ENCODE data around the gene ASB3.
"Not testable (repeated sequence)": the region's sequence is repeated elsewhere in the genome, so short reads cannot be mapped to it uniquely, and the experiment has no call there.

Gene ASB3, protein sequence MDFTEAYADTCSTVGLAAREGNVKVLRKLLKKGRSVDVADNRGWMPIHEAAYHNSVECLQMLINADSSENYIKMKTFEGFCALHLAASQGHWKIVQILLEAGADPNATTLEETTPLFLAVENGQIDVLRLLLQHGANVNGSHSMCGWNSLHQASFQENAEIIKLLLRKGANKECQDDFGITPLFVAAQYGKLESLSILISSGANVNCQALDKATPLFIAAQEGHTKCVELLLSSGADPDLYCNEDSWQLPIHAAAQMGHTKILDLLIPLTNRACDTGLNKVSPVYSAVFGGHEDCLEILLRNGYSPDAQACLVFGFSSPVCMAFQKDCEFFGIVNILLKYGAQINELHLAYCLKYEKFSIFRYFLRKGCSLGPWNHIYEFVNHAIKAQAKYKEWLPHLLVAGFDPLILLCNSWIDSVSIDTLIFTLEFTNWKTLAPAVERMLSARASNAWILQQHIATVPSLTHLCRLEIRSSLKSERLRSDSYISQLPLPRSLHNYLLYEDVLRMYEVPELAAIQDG

DNA sequence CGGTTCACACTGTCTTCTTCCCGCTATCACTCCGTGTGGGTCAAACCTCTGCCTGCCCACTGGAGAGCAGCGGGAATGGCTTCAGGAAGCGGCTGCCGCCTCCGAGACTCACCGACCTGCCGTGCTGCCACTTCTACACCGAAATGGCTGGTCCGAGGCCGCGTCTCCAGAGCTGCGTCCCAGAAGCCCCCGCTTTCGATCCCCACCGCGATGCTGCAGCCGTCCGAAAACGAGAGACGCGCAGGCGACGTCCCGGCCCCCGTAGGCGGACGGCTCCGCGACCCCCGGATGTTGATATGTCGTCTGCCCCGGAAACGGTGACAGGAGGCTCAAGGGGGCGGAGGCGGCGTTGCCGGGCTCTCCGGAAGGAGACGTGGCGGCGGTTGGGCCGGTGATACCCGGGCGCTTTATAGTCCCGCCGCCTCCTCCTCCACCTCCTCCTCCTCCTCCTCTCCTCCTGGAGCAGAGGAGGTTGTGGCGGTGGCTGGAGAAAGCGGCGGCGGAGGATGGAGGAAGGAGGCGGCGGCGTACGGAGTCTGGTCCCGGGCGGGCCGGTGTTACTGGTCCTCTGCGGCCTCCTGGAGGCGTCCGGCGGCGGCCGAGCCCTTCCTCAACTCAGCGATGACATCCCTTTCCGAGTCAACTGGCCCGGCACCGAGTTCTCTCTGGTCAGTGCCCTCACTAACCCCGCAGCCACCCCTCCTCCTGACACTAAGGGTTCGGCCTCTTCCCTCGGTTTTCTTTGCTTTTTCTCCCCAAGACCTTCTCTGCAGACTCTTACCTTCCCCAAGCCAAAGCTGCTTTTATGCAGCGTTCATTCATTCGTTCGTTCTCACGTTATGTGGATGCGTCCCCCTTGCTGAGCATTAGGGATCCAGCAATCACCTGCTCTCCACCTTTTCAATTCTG, at the start of gene ASB3, which contains the start of gene ERLEC1:
TSS of gene ASB3 (minus strand) at position 249 of the 909 bp plus-strand sequence. CDS start 21,381 bp downstream, outside the sequence.
TSS of gene ERLEC1 (plus strand) at position 340 of the 909 bp plus-strand sequence. CDS start at position 507, 167 bp downstream.
- peak within 1 kb of the TSS; percentile 93 for H3K4me3 ChIP-seq (ENCODE audit: low read length)

DNA sequence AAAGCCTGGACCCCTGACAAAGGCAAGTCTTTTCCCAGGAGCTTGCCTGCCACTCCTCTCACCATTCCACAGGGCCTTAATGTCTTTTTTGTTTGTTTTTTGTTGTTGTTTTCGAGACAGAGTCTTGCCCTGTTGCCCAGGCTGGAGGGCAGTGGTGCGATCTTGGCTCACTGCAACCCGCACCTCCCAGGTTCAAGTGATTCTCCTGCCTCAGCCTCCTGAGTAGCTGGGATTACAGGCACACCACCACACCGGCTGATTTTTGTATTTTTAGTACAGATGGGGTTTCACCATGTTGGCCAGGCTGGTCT, 43.2 kb upstream of the ASB3 start:
- H3K4me3 ChIP-seq (ENCODE audit: low read length), result not testable (repeated sequence)

More for the DNA sequence above, at the start of gene ASB3, which contains the start of gene ERLEC1:
- TF ChIP-seq ZNF274 (IDR thresholded peaks at IDR 0.05; ENCODE audit: low read depth, low read length), result no peak

DNA sequence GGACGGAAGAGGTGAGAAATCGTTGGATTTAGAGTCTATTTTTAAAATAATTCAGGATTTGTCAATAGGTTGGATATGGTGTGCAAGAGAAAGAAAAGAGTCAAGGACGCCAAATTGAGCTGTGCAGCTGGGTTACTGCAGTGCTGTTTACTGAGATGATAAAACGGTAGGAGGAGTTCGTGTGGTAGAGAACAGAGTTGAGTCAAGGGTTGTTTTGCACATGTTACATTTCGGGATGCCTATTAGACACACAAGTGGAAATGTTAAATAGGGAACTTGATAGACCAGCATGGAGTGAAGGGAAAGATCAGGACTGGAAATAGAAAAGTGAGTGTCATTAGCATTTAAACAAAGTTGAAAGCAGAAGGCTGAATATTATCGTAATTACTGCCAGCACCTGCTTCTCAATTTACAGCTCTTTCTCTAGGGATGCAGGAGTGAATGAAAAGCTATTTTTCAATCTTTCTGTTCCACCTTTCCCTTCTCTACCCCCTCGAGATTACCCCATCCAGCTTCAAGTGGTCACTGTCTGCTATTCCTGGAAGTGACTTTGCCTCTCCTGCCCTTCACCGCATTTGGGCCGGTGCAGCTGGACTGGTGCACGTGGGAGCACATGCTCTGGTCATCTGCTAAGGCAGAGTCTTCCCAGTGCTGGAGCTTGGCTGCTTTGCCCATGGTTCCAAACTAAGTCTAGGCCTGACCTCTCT, 42.7 kb upstream of the ASB3 start:
- no peak for TF ChIP-seq ZNF274 (IDR thresholded peaks at IDR 0.05; ENCODE audit: low read depth, low read length)
- no peak overlapping the region for H3K4me3 ChIP-seq (ENCODE audit: low read length)

DNA sequence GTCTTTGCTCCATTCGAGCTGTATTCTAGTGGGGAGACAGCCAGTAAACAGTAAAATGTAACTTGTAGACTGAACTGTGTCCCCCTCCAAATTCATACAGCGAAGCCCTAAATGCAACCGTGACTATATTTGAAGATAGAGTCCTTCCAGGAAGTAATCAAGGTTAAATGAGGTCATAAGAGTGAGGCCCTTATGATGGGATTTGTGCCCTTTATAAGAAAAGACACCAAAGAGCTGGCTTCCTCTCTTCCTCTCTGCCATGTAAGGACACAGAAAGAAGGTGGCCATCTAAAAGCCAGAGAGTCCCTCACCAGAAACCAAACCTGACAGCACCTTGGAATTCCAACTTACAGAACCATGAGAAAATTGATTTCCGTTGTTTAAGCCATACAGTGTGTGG, 41.6 kb upstream of the ASB3 start:
- TF ChIP-seq ZNF274 (IDR thresholded peaks at IDR 0.05; ENCODE audit: low read depth, low read length), result no peak
- H3K4me3 ChIP-seq (ENCODE audit: low read length), result no peak overlapping the region

DNA sequence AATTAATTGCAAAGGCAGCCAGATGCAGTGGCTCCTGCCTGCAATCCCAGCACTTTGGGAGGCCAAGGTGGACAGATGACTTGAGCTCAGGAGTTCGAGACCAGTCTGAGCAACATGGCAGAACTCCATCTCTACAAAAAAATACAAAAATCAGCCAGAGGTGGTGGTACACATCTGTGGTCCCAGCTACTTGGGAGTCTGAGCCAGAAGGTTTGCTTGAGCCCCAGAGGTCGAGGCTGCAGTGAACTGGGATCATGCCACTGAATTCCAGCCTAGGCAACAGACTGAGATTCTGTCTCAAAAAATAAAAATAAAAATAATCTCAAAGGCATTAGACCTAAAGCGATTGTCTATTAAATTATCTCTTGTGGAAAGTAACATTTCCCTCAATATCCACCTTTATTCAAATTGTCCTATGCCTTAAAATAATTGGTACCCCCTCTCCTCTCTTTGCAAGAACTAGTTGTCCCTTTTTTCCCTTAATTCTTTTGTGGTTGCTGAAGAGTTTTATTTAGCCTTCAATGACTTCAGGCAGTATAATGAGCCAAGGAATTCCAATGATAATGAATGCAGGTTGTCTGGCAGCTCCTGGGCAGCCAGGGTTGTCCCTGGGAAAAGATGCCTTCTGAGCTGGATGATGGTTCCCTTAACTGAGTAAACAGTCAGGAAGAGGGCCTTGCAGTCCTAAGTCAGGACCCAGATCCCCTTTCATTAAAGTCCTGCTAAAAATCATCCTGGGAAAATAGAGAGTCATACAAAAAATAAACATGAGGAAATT, 40.8 kb upstream of the ASB3 start:
- no peak overlapping the region for H3K4me3 ChIP-seq (ENCODE audit: low read length)
- no peak for TF ChIP-seq ZNF274 (IDR thresholded peaks at IDR 0.05; ENCODE audit: low read depth, low read length)

DNA sequence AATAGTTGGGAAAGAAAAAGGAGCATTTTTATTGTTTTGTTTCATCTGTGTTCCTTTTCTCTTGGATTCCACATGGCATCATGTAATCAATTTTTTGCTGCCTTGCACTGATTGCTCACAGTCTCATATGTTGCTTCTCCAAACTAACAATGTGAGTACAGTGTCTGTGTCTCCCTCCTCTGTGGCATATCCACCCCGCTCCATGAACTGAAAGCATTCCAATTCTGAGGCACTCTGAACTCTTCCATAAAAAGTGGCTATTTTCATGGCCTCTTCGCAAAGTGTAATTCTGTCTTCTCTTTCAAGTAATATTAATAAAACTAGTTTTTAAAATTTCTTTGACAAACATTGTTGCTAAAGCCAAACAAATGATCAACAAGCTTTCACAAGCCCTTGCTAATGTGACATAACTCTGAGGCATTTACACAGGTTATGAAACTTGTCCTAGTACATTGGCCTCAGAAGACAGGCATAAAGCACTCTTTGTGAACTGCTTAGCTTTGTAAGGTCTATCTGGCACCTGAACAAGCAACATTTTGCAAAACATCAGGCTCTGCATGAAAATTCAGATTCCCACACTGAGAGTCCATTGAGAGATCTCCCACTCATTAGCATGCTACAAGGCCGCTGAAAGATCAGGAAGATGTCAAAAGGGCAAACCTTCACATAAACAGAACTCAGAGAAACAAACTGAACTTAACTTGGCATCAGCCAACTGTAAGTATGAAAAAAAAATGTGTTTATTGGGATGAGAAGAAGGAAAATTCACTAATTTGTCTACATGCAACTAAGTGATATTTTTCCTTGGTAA, 40.0 kb upstream of the ASB3 start:
- TF ChIP-seq ZNF274 (IDR thresholded peaks at IDR 0.05; ENCODE audit: low read depth, low read length), result no peak
- H3K4me3 ChIP-seq (ENCODE audit: low read length), result no peak overlapping the region

DNA sequence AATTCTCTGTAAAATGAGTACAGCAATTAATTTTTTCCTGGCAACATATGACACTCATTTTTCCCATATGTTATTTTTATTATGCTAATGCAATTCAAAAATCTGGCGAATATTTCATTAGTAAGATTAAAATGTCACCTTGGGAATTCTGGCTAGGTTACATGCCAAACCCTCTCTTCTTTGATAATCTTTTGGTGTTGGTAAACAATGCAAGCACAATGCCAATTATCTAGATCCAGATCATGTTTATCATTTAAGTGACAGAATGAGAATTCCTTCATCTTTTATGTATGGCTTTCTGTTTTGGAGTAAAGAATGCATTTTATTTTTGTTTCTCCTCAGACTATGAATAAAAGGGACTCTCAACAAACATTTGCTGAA, 39.3 kb upstream of the ASB3 start:
- no peak overlapping the region for H3K4me3 ChIP-seq (ENCODE audit: low read length)
- TF ChIP-seq ZNF274 (IDR thresholded peaks at IDR 0.05; ENCODE audit: low read depth, low read length), result no peak

DNA sequence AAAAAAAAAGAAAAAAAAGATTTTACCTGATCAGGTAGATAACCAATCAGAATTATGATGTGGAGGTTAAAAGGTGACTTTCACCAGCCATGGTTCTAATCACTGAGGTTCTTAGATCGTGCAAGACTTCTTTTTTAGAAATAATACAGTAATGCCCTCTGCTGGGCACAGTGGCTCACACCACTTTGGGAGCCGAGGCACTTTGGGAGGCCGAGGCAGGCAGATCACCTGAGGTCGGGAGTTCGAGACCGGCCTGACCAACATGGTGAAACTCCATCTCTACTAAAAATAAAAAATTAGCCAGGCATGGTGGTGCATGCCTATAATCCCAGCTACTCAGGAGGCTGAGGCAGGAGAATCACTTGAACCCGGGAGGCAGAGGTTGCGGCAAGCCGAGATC, 36.9 kb upstream of the ASB3 start:
- not testable (repeated sequence) for H3K4me3 ChIP-seq (ENCODE audit: low read length)

DNA sequence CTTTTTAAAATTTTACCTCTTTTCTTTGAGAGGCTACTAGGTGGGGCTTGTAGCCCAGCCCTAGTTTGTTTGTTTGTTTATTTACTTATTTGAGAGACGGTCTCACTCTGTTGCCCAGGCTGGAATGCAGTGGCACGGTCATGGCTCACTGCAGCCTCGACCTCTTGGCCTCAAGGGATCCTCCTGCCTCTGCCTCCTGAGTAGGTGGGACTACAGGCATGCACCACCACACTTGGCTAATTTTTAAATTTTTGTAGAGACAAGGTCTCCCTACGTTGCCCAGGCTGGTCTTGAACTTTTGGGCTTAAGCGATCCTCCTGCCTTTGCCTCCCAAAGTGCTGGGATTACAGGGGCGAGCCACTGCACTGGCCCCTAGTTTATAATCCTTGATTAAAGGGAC, 35.1 kb upstream of the ASB3 start:
- TF ChIP-seq ZNF274 (IDR thresholded peaks at IDR 0.05; ENCODE audit: low read depth, low read length), result no peak

DNA sequence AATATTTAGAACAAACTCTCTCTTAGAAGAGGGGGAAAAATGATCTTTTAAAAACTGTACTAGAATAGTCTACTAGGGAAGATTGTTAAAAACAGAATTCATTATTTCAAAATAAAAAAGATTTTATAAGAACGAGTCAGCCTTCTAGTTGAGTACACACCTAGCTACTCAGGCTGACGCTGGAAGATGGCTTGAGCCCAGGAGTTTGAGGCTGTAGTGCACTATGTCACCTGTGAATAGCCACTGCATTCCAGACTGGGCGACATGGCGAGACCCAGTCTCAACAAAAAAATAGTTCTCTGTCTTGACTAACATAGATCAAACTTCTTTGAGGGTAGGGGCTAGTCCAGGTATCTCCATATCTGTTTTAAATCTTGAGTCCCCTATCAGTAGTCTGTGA, 34.0 kb upstream of the ASB3 start:
- TF ChIP-seq ZNF274 (IDR thresholded peaks at IDR 0.05; ENCODE audit: low read depth, low read length), result no peak
- H3K4me3 ChIP-seq (ENCODE audit: low read length), result no peak overlapping the region

More for the DNA sequence above, 35.1 kb upstream of the ASB3 start:
- H3K4me3 ChIP-seq (ENCODE audit: low read length), result no peak overlapping the region

DNA sequence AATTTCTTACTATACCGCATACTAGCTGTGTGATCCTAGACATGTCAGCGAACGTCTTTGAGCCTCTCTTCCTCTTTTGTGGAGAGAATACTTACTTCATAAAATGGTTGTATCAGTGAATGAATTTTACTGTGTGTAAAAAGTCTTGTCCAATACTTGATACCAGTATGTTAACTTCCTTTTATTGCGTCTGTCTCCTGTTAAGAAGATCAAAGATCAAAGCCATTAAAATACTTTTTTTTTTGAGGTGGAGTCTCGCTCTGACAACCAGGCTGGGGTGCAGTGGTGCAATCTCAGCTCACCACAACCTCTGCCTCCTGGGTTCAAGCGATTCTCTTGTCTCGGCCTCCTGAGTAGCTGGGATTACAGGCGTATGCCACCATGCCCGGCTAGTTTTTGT, 33.3 kb upstream of the ASB3 start:
- no peak overlapping the region for H3K4me3 ChIP-seq (ENCODE audit: low read length)
- TF ChIP-seq ZNF274 (IDR thresholded peaks at IDR 0.05; ENCODE audit: low read depth, low read length), result no peak

DNA sequence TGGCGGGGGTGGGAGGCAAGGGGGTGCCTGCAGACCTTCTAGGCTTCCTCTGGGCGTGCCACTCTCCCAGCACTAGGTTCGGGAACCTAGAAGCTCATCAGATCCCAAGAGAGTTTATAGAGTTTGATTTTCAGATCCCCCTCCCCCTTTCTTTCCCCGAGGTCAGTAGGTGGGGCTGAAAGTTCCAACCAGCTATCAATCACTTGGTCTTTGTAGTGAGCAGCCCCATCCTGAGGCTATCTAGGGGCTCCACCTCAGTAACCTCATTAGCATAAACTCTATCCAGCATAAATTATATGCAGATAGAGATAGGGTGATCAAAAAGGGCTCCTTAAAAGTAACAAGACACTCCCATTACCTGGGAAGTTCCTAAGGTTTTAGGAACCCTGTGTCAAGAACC, 32.9 kb upstream of the ASB3 start:
- no peak overlapping the region for H3K4me3 ChIP-seq (ENCODE audit: low read length)
- no peak for TF ChIP-seq ZNF274 (IDR thresholded peaks at IDR 0.05; ENCODE audit: low read depth, low read length)
